SU-DHL-6 (cell line): Measurements from ENCODE around the gene TSPO.

Source experiments
- H2AFZ ChIP-seq: fragments of 200-600 bp; sonication (generic); 2 replicates; pipeline ENCODE4 v1.6.1; 2014; ENCODE audit warnings: low read depth, mild to moderate bottlenecking, moderate library complexity, mixed read lengths, antibody characterized with exemption, low read length; ENCODE audit not compliant: severe bottlenecking
- H3F3A ChIP-seq: fragments of 200-600 bp; shearing (Covaris generic); 2 replicates; pipeline ENCODE4 v1.6.0; 2016; ENCODE audit warnings: antibody characterized with exemption, mild to moderate bottlenecking; ENCODE audit not compliant: insufficient read depth
- H3K27ac ChIP-seq: fragments of 200-600 bp; sonication (generic); 2 replicates; pipeline ENCODE4 v1.5.1; 2016; ENCODE audit warnings: low read depth, mild to moderate bottlenecking, low read length, moderate library complexity, mixed read lengths
- H3K27me3 ChIP-seq: fragments of 200-600 bp; sonication (generic), shearing (Covaris generic); 2 replicates; pipeline ENCODE4 v1.6.0; 2014; ENCODE audit warnings: mild to moderate bottlenecking, low read length
- H3K36me3 ChIP-seq: fragments of 200-600 bp; sonication (generic); 2 replicates; pipeline ENCODE4 v1.6.1; 2014; ENCODE audit warnings: mild to moderate bottlenecking, low read length, mixed read lengths
- H3K4me2 ChIP-seq: fragments of 300-600, 200-600 bp; shearing (Covaris generic), sonication (generic); 2 replicates; pipeline ENCODE4 v1.6.0; 2014; ENCODE audit warnings: low read length, low read depth, mild to moderate bottlenecking; ENCODE audit not compliant: poor library complexity, severe bottlenecking
- H3K4me3 ChIP-seq: fragments of 200-600 bp; sonication (generic); 2 replicates; pipeline ENCODE4 v1.5.1; 2014; ENCODE audit warnings: antibody characterized with exemption, low read length, mild to moderate bottlenecking, mixed read lengths; ENCODE audit not compliant: insufficient read depth, poor library complexity, severe bottlenecking
- H3K79me2 ChIP-seq: fragments of 200-600 bp; sonication (generic); 2 replicates; pipeline ENCODE4 v1.6.1; 2014; ENCODE audit warnings: mild to moderate bottlenecking, low read length, moderate library complexity; ENCODE audit not compliant: insufficient read depth
- H3K9ac ChIP-seq: fragments of 200-600 bp; sonication (generic); 2 replicates; pipeline ENCODE4 v1.7.0; 2014; ENCODE audit warnings: mild to moderate bottlenecking, low read length
- H3K9me2 ChIP-seq: fragments of 200-600 bp; sonication (generic); replicated peaks from 2 replicates; pipeline ENCODE4 v1.6.1; 2014; ENCODE audit warnings: low read length; ENCODE audit not compliant: insufficient read depth
- H3K9me3 ChIP-seq: fragments of 200-600 bp; sonication (generic); 2 replicates; pipeline ENCODE4 v1.6.1; 2014; ENCODE audit warnings: low read length, mixed read lengths; ENCODE audit not compliant: insufficient read depth
- H4K20me1 ChIP-seq: fragments of 200-600 bp; sonication (generic); 2 replicates; pipeline ENCODE4 v1.6.1; 2014; ENCODE audit warnings: low read depth, mild to moderate bottlenecking, antibody characterized with exemption, low read length, moderate library complexity, mixed read lengths
- EZH2phosphoT487 ChIP-seq: fragments of 200-600 bp; sonication (generic), shearing (Covaris generic); conservative IDR thresholded peaks from 2 replicates; pipeline ENCODE4 v1.6.1; 2018; ENCODE audit warnings: mild to moderate bottlenecking, antibody characterized with exemption, low read length, moderate library complexity, mixed read lengths
- TF ChIP-seq, protein P1 (sequence below): fragments of 200-600 bp; sonication (generic); IDR thresholded peaks from one replicate; pipeline ENCODE4 v1.5.1; 2017; ENCODE audit warnings: antibody characterized with exemption, mild to moderate bottlenecking, low read length, moderate library complexity; ENCODE audit not compliant: insufficient read depth, poor library complexity, severe bottlenecking

Gene TSPO

DNA sequence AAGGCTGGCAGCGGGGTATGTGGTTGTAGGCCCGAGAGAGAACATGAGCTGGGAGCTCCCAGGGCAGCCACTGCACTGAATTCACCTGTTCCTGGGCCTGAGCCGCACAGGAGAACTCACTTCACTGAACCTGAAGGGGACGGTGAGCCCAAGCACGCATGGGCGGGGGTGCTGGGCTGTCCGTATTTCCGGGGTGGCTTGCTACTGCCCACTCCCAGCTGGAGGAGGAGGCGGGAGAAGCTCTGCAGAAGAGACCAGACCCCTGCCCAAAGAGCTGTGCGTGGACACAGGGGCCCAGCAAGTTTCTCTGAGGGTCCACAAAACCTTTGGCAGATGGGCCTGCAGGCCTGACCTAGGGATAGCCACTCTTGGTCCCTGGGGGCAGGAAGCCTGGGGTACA lies 30.8 kb downstream of the TSPO start:
- Histone ChIP-seq H3K9me2 (no peaks in the 10 kb centered on the region), H3K27me3 (no peaks in the 10 kb centered on the region), H3F3A (no peaks in the 10 kb centered on the region), H3K27ac (no peak overlapping the region), H4K20me1 (no peaks in the 10 kb centered on the region), H3K79me2 (peaks cover 14% of the 10 kb centered on the region), H3K9me3 (no peaks in the 10 kb centered on the region), H3K4me3 (no peak overlapping the region), H2AFZ (no peak overlapping the region), H3K9ac (no peak overlapping the region), H3K36me3 (no peaks in the 10 kb centered on the region), H3K4me2 (no peak overlapping the region)
- TF ChIP-seq, protein P1, sequence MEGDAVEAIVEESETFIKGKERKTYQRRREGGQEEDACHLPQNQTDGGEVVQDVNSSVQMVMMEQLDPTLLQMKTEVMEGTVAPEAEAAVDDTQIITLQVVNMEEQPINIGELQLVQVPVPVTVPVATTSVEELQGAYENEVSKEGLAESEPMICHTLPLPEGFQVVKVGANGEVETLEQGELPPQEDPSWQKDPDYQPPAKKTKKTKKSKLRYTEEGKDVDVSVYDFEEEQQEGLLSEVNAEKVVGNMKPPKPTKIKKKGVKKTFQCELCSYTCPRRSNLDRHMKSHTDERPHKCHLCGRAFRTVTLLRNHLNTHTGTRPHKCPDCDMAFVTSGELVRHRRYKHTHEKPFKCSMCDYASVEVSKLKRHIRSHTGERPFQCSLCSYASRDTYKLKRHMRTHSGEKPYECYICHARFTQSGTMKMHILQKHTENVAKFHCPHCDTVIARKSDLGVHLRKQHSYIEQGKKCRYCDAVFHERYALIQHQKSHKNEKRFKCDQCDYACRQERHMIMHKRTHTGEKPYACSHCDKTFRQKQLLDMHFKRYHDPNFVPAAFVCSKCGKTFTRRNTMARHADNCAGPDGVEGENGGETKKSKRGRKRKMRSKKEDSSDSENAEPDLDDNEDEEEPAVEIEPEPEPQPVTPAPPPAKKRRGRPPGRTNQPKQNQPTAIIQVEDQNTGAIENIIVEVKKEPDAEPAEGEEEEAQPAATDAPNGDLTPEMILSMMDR, result no peak
- no peak for TF ChIP-seq EZH2phosphoT487

DNA sequence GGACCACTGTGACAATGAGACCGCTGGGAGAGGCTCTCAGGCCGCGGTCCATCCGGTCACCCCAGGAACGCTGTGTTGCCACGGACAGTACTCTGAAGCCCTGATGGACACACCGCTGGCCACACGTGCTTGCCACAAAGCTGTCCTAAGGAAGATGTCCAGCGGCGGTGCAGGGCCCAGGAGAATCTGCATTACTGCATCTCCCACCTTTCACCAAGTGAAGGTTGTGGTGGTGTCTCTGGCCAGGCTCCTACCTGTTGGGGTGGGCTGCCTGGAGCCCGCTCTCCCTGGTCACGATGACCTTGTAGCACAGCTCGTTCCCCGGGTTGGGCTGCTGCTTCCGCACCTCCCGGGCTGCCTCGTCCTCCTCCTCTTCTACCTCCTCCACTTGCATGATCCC lies 31.4 kb downstream of the TSPO start:
- Histone ChIP-seq H3K9me2 (no peaks in the 10 kb centered on the region), H3K4me2 (no peak overlapping the region), H3K36me3 (no peaks in the 10 kb centered on the region), H4K20me1 (no peaks in the 10 kb centered on the region), H3K9ac (no peak overlapping the region), H3K9me3 (no peaks in the 10 kb centered on the region), H2AFZ (no peak overlapping the region), H3F3A (no peaks in the 10 kb centered on the region), H3K79me2 (peaks cover 14% of the 10 kb centered on the region), H3K27me3 (no peaks in the 10 kb centered on the region), H3K4me3 (no peak overlapping the region), H3K27ac (no peak overlapping the region)
- no peak for TF ChIP-seq EZH2phosphoT487
- TF ChIP-seq, protein P1, result no peak

DNA sequence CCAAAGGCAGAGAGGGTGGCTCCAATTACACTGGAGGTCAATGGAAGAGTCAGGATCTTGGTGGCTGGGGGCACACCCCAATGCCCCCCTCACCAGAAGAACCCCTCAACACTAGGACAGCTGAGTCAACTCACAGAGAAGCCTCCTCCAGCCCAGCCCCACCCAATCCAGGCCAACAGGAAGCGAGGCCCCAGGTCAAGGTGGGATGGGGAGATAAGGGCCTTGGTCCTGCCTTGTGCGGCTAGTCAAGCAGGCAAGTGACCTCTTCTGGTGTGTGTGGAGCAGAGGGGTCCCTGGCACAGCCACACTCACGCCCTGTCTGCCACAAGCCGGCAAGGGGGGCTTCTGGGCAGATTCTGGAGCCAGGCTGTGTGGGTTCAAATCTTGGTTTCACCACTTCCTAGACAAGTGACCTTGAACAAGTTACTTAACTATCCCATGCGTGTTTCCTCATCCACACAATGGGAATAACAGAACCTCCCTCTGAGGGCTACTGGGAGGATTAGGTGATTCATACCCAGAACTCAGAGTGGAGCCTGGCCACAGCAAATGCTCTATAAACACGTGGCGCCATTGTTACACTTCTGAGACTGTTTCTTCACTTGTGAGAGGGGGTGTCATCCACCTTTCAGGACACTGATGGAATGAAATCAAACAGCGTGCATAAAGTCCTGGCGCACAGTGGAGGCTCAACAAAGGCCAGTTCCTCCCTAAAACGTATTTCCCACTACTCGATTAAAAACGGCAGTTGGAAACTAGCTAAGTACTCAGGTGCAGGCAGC lies 32.3 kb downstream of the TSPO start:
- H2AFZ ChIP-seq, result no peak overlapping the region
- no peaks in the 10 kb centered on the region for H3F3A ChIP-seq
- H4K20me1 ChIP-seq, result no peaks in the 10 kb centered on the region
- H3K9ac ChIP-seq, result no peak overlapping the region
- H3K4me2 ChIP-seq, result no peak overlapping the region
- peaks cover 14% of the 10 kb centered on the region for H3K79me2 ChIP-seq
- no peaks in the 10 kb centered on the region for H3K27me3 ChIP-seq
- TF ChIP-seq EZH2phosphoT487, result no peak
- TF ChIP-seq, protein P1, result no peak
- H3K36me3 ChIP-seq, result no peaks in the 10 kb centered on the region
- no peaks in the 10 kb centered on the region for H3K9me3 ChIP-seq
- H3K27ac ChIP-seq, result no peak overlapping the region
- no peaks in the 10 kb centered on the region for H3K9me2 ChIP-seq
- H3K4me3 ChIP-seq, result no peak overlapping the region
